Activated CD8-positive, alpha-beta memory T cell treated with anti-CD3 and anti-CD28 coated beads for 48 hours (primary cell): ENCODE measurements around the gene ATG14.
"Not testable (repeated sequence)": the region's sequence is repeated elsewhere in the genome, so short reads cannot be mapped to it uniquely, and the experiment has no call there.

Source experiments
- DNase-seq, 3 experiments: peaks; one replicate each; pipeline ENCODE4 v3.0.0-alpha.2; 2020; ENCODE audit warnings: low read depth in 2 of 3, low spot score in 2 of 3

The ATG14 gene

DNA sequence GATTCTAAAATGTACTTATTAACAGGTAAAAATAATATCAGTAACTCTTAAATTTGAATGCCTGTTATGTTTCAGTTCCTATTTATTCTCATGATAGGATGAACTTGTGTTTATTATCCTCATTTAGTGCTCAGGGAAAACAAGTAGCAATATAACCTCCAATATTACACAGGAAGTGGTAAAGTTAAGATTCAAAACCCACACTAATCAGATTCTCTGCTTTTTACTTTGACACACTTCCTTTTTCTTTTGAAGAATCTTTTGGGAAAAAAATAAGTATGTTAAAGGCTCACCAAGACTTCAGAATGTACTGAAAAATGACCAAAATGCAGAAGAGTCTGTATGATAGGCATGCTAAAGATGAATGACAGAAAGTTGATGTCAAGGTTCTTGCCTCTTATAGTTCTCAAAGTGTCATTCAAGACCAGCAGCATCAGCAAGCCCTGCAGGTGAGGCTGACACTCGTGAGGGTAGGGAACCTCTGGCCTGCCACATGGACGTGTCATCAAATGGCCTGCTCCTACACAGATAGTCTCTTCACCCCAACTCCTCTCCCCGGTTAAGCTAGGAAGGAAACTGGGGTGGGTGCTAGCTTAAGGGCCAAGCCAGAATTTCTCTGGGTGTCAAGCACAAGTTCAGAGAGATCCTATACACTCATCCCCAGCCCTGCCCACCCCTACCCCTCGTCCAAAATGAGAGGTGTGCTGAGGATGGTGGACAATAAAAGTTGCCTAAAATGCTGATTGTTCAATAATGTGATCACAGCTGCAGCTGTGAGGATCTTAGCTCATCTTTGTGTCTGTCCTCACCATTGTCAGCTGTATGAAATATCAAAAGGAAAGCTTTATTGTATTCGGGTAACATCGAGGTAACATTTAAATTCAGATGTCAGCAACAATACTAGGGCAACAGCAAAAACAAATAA is 22.5 kb upstream of the ATG14 start:
- DNase-seq, result no peak

DNA sequence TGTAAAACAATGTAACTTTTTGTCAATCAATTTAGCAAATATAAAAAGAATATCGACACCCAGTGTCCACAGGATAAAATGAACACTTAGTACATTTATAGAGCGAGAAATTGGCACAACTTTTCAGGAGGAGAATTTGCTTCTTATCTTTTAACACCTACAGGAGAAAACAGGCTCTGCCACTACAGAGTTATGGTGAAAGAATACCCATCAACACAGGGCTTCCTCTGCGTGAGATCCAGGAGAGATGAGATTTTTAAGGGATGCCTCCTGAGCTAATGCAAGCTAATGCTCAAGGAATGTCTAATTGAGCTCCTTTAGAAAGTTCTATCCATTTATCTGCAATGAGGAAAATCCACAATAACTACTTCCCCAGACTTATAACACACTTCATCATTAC is 21.0 kb upstream of the ATG14 start:
- no peak for DNase-seq

DNA sequence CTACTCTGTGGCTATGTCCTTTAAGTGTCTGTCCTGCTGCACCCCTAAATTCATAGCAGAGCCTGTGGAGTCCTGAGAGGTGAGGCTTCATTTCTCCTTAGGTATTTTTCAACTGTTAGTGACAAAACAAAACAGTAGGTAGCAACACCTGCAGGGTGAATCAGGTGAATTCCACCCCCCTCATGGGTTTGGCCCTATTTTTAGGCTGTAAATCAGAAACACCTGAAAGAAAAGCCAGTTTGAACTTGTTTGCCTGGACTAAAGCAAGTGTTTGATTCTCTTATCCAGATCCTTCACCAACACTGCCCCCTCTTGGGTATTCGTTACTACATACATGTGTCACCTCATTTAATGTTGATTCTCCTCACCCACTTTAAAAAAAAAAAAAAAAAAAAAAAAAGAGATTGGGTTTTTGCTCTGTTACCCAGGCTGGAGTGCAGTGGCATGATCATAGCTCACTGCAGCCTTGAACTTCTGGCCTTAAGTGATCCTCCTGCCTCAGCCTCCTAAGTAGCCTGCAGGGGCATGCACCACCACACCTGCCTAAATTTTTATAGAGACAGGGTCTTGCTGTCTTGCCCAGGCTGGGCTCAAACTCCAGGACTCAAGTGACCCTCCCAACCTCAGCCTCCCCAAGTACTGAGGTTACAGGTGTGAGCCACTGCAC is 18.5 kb upstream of the ATG14 start:
- DNase-seq, result no peak

DNA sequence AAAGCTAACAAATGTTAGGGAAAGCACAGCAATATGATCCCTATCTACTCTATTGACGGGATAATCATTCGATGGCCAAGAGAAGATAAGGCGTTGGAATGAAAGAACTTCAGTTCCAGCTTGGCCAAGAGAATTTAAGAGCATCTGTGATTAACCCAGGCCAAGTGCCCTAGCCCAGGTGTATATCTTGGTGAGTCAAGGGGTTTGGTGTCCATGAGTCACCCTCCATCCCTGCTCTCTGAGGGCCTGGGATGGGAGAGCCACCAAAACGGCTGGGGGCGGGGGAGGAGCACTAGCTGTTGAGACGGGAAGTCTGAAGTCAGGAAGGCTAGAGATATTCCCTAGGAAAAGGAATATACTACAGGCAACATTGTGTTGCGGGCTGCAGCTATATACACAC is 15.8 kb upstream of the ATG14 start:
- no peak for DNase-seq

DNA sequence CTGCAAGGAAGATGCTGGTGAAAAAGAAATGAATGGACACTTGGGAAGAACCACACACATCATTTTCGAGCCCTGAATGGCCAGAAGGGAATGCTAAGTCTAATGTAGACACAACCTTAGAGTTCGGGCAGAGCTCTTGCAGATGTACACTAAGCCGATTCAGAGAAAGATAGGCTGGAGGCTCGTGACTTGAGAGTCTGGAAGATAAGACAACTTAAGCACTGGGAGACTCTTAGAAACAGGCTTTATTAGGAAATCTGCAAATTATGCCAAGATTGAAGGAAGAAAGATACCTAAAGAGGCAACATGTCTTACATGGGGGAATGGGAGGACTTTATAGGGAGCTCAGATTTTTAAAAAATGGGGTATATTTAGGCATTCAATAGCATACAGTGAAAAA is 15.3 kb upstream of the ATG14 start:
- no peak for DNase-seq

DNA sequence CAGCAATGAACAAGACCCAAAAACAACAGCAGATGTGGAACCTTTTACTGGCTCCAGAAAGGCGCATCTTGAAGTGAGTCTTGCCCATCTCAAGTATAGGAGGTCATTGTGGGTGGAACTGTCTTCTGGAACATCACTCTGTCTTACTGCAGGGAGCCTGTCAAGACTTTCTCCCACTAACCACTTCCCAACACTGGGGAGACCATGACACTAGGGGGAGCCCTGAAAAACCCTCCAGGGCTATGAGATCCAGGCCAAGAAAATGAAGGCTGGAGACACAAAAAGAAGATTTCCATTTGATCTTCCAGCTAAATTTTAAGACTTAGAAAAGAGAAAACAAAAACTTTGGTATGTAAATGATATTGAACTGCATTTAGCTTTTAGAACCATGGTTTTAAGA is 13.5 kb upstream of the ATG14 start:
- DNase-seq, result no peak

DNA sequence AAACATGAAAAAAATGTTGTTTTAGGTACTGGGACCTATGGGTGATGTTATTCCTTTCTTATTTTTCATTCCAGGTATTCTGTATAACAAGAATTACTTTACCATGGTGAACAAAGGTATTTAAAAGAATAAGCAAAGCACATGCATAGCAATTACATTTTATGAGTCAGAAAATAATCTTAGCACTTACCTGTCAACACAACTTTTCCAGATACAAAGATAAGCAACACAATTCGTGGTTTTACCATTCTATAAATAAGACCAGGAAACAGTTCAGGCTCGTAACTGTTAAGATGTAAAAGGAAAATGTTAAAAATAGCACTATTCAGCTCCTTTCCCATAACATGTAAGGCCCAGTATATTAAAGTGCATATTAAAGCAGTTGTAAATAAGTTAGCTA is 12.3 kb upstream of the ATG14 start:
- no peak for DNase-seq

DNA sequence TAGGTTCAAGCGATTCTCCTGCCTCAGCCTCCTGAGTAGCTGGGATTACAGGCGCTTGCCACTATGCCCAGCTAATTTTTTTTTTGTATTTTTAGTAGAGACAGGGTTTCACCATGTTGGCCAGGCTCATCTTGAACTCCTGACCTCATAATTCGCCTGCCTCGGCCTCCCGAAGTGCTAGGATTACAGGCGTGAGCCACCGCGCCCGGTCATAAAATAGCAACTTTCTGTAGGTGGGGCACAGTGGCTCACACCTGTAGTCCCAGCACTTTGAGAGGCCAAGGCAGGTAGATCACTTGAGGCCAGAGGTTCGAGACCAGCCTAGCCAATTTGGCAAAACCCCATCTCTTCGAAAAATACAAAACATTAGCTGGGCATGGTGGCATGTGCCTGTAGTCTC is 10.7 kb upstream of the ATG14 start:
- DNase-seq, result not testable (repeated sequence)

DNA sequence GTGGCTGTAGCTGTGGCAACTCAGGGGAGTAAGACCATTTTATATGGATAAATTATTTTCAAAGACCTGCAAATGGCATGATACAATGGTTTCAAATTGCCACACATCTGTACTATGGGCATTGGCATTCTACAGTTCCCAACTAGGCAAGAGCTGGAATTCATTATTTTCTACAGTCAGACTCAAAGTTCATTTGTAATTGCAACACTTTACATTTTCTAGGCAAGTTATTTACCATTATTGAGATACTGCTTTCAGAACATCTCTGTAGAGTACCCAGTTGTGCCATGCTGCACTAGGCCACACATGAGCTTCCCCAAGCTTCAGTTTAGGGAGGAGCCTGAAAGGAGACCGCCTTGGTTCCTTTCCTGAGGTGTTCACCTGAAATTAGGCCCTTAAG is 8.0 kb upstream of the ATG14 start:
- no peak for DNase-seq

DNA sequence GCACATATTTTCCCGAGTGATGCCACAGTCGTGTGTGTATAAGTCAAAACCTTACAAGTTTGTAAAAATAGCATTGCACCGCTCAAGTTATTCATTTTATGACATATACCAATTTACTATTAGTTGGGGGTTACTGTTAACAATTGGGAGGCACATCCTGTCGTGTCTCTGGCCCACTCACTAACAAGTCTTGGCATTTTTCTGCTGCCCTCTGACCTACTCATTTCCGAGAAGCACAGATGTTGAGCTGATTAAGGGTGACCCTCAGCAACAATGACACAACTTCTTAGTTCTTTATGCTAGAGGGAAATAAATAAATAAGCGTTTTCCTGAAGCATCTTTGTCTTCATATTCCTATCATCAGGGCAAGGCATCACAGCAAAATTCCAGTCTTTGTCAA is 6.8 kb upstream of the ATG14 start:
- no peak for DNase-seq

DNA sequence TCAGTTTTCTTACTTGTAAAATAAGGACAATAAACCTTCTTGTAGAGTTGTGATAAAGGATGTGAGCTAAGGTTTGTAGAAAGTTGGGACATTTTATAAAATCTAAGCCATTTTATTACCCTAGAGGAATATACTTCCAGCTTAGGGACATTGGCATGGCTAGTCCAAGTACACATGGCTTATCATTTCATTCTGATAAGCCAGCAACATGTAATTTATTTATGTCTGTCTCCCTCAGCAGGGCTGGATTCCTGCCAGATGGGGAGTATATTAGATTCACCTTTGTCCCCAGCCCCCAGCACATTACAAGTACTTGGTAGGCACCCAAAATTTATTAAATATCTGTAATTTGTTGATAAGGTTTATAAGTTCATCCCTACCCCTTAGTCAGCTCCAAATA is 6.3 kb upstream of the ATG14 start:
- DNase-seq, result no peak

DNA sequence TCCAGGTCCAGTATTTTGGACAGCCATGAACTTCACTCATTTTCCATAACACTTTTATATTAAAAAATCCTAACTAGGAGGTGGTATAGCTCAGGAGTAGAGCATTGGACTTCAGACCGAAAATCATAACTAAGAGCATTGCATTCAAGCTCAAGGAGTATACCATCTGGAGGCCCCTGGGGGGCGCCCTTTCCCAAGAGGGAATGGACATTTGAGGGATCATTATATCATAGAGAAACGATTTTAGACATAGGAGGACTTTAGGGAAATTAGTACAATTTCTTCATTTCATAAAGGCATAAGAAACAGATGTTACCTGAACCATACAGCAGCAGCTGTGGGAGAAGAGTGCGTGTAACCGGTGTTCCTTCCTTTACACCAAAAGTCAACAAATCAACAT is 5.2 kb upstream of the ATG14 start:
- DNase-seq, result no peak

DNA sequence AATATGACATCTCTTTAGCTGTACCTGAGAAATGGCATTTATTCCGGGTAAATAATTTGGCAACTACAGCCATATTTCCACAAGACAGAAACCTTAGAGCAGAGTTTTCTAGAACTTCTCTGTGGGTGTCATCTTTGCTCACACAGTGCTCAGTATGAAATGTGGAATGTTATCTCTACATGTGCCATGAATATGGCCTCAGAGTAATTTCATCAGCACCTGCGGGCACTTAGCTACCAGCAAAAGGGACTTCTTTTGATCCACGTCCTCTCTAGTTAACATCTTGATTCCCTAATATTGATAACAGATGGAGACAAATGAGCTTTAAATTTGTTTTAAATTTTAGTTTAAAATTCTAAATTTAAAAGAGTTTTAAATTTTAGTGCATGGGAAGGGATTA is 2.9 kb upstream of the ATG14 start:
- DNase-seq, result no peak

DNA sequence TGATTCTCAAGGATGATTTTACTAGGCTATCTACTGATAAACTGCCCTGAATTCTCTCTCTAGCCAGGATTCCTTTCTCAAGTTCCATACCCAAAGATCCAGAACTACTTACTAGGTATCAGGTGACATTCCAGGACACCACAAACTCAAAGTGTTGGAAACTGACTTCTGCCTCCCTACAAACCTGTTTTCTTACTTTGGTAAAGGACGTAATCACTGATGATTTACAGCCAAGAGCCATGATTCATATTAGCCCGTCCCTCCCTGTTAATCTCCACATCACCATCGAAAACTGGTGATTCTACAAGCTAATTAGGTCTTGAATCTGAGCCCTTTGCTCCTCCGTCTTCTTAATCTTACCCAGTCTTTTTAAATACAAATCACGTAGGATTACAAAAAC is 1.0 kb upstream of the ATG14 start:
- no peak for DNase-seq

DNA sequence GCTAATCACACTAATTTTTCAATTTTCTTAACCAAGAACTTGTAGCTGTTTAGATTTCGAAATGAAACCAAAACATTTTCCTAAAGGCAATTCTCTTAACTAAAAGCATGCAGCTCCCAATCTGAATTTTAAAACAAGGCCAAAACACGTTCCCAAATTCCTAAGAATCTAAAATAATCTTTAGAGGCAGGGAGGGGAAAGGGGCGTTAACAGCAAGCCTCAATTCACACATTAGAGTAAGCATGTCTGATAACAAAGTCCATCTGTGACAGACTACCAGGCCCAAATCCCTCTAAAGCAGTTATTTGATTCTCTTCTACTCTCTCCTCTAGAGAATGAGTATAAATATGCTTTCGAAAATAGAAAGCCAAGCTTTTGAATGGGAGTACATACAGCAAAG is 754 bp downstream of the ATG14 start:
- no peak for DNase-seq

DNA sequence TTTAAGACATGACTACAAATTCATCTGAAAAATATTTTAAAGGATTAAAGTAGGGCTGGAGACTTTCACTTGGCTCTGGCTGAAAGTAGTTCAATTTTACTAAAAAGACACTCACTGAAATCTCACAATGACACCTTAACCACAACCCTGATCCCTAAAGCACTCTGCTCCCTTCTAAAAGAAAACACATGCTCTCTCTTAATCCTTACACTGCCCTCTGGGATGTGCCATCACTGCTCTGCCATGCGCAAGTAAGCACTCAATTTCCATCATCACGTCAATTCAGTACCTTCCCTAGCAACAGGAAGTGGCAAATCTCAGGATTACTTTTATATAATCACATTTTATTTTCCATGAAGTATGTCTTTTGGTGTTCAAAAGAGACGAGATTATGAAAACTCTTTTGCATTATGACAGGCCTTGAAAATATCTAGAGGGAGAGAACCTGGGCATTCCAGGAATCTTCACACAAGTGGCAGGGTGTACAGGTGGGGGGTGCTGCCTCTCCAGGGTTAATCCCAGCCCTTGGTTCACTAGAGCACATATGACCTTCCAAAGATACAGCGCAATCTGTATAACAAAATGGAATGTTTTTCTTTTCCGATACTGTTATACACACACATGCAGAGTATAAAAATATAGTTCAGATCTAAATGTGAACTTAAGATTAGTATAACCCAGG is 7.3 kb downstream of the ATG14 start:
- DNase-seq, result no peak

DNA sequence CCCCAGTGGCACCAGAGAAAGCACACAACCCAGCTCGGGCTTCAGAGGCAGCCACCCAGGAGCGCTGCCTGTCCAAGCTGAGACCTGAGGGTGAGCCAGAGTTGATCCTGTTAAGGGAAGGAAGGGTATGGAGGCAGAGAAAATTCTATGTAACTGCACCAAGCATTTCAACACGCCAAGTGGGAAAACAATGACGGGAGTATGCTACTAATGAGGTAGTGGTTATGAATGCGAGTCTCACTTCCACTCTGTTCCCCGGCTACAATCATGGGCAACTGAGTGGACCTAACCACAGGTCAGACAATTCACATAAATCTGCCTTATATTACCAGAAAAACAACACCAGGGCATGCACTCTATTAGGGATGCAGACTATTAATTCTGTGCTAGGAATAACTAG is 9.9 kb downstream of the ATG14 start:
- no peak for DNase-seq

DNA sequence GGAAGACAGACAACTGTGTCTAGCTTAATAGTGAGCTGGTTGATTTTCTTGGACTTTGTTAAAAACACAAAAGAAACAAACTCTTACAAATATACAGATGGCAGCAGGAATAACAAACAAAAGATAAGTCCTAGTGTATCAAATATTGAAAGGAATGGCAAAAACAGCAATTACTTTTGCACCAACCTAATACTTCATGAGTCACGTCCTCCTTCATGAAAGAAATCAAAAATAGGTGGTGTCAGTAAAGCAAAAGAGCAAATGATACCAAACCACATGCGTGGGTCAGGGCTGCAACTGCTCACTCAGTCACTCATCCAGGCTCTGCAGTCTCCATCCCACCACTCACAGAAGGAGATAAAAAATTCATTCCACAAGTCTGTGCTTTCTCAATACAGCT is 11.8 kb downstream of the ATG14 start:
- DNase-seq, result no peak

DNA sequence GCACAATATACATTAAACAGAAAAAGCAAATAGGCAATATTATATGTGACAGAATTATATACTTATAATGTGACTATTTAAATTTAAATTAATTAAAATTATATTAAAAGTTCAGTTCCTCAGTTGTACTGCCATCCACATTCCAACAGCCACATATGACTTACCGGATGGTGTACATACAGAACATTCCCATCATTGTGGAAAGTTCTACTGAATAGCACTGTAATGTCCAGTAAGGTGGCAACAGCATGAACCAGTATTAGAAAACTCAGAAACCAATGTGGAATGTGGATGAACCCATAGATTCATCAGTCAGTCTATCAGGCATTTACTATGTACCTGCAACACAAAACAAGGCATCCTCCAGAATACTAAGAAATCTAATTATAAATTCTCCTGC is 12.4 kb downstream of the ATG14 start:
- no peak for DNase-seq

DNA sequence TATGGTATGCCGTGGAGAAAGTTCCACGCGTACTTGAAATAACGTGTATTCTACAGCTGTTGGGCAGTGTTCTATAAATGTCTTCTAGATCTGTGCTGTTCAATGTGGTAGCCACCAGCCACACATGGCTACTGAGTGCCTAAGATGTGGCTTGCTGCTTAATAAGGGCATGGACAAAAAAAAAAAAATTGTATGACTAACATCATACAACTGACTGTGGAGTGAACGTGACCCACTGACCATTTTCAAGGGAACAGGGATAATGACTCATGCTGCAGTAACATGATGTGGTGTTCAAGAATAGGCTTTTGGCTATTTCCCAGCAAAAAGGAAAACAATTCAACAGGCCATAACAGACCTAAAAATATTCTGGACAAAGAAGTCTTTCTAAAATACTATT is 13.0 kb downstream of the ATG14 start:
- no peak for DNase-seq

DNA sequence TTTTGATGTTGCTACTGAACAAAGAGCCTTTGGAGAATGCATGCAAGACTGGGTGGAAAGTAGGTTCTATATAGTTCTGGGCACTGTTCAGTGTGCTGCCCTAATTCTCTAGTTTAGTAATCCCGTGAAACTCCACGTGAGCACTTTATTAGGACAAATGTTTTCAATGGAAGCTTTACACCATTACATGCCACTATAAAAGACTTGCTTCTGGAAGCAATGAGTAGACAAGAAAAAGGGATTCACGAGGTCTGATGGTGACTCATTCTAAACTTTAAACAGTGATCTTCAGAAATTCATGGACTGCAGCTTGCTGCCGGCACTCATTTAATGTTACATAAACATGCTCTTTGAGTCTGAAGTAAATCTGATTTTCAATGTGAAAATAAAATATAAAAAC is 22.3 kb downstream of the ATG14 start:
- DNase-seq, result no peak

DNA sequence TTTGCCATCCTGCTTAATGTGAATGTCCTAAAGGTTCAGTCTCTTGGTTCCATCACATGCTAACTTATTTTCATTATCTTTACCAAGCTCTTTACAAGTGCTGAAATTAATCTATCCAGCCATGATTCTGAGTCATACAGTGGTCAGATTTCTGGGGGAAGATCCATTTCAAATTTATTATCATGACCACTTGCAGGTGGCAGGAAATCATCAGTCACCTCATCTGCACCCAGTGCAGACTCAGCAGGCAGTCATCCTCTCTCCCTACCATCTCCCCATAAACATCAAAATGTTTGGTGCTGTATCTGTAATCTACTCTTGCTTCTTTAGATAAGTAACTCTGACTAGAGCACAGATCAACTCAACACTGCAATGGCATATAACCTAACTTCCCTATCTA is 23.5 kb downstream of the ATG14 start:
- DNase-seq, result no peak
